Muscle layer of colon (tissue), 2 donors: ENCODE data around the gene DTNA.
A peak's percentile ranks its signal among the peaks of the same experiment; 100 is the strongest.

Source experiments
- H3K27ac ChIP-seq: one replicate; pipeline ENCODE4 v1.7.0; 2013; ENCODE audit warnings: low read depth, mild to moderate bottlenecking, low read length, moderate library complexity
- H3K27me3 ChIP-seq, 2 donors: one replicate each; pipeline ENCODE4 v1.7.0; 2013; ENCODE audit warnings: low read length in 2 of 2, mild to moderate bottlenecking in 2 of 2; ENCODE audit not compliant: insufficient read depth in 2 of 2, control insufficient read depth in 1 of 2
- H3K36me3 ChIP-seq: one replicate; pipeline ENCODE4 v1.7.0; 2013; ENCODE audit warnings: mild to moderate bottlenecking, low read length; ENCODE audit not compliant: insufficient read depth
- H3K4me1 ChIP-seq: one replicate; pipeline ENCODE4 v1.7.0; 2013; ENCODE audit warnings: mild to moderate bottlenecking, low read length; ENCODE audit not compliant: insufficient read depth
- H3K4me3 ChIP-seq, 2 donors: one replicate each; pipeline ENCODE4 v1.7.0; 2013; ENCODE audit warnings: low read length in 2 of 2, low read depth in 1 of 2, mild to moderate bottlenecking in 1 of 2, moderate library complexity in 1 of 2
- H3K9ac ChIP-seq: one replicate; pipeline ENCODE4 v1.7.0; 2013; ENCODE audit warnings: low read length
- H3K9me3 ChIP-seq: one replicate; pipeline ENCODE4 v1.7.0; 2013; ENCODE audit warnings: mild to moderate bottlenecking, low read length
- donor health status: abdominal sarcoma.
- donor health status: Adenocarcinoma of cecum.

The DTNA gene

DNA sequence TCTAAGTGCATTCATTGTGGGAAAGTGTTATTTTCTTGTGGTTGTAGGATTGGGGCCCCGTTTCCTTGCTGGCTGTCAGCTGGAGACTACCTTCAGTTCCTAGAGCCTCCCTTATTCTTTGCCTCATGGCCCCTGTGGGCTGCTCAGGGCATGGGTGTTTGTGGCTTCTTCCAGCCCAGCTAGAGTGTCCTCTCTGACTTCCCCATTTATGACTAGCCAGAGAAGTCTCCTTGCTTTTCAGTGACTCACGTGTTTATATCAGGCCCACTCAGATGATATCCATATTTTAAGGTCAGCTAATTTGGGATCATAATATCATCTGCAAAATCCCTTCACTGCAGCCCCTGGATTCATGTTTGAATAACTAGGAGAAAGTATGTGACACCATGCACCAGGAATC is 62.8 kb downstream of the DTNA start:
- H3K4me1 ChIP-seq: peaks cover 22% of the 10 kb centered on the region
- no peaks in the 10 kb centered on the region for H3K9me3 ChIP-seq
- H3K36me3 ChIP-seq: peaks cover 4% of the 10 kb centered on the region
- H3K27ac ChIP-seq: peak overlapping the region; percentile 39
- H3K9ac ChIP-seq: no peak overlapping the region
- H3K27me3 ChIP-seq: no peaks in the 10 kb centered on the region
- no peak overlapping the region for H3K4me3 ChIP-seq

DNA sequence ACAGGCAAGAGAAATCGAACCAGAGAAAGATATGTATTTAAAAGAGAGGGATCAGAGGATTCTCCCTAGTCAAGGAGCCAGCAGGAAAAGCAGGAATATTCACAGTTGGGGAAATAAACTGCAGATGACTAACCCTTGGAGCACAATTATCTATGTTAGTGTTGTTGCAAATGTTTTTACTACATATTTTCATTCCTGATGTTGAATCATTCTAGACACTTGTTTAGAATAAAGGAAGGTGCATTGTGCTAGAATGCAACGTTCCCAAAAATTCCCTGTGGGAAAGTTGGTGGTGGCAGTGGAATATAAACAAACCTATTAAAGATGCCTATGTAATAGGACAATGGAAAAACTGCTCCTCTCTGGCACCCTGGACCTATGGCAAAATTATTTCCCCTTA is 63.3 kb downstream of the DTNA start:
- Histone ChIP-seq H3K4me3 (no peak overlapping the region), H3K36me3 (no peaks in the 10 kb centered on the region), H3K9ac (no peak overlapping the region), H3K9me3 (no peaks in the 10 kb centered on the region), H3K4me1 (peaks cover 22% of the 10 kb centered on the region), H3K27me3 (no peaks in the 10 kb centered on the region), H3K27ac (peak overlapping the region; percentile 41)

DNA sequence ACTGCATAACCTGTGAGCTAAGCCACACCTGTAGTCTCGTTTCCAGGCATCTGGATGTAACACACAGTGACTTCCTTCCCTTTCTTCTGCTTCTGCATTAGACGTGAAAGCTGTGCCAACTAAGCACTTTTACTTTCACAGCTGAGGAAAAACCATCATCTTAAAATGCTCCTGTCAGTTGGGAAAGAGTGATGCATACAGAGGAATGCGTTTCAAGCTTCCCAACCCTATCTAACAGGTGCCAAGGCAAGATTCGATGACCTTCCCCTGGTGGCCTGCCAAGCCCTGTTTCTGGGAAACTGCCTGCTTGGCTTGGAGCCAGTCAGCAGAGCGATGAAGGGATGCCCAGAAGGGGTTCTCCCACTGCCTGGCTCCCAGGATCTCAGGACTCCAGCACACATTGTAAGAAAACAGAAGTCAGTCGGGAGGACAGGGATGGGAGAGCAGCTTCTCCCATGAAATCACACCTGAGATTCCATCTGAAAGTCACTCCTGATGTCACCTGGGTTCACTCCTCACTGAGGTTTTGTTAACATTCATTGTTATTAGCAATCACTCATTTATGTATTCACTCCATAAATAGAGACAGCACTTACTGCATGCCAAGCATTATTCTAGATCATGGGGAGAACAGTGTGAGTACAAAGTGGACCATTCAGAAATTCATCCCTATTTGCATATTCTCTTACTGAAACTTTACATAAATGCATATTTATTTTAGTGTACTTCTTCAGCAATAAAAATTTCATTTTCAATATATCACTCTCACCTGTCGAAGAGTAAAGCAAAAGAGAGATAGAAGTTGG is 64.1 kb downstream of the DTNA start:
- peak overlapping the region; percentile 41 for H3K27ac ChIP-seq
- no peak overlapping the region for H3K9ac ChIP-seq
- peaks cover 22% of the 10 kb centered on the region for H3K4me1 ChIP-seq
- H3K9me3 ChIP-seq: no peaks in the 10 kb centered on the region
- H3K4me3 ChIP-seq: no peak overlapping the region
- no peaks in the 10 kb centered on the region for H3K27me3 ChIP-seq
- no peaks in the 10 kb centered on the region for H3K36me3 ChIP-seq

DNA sequence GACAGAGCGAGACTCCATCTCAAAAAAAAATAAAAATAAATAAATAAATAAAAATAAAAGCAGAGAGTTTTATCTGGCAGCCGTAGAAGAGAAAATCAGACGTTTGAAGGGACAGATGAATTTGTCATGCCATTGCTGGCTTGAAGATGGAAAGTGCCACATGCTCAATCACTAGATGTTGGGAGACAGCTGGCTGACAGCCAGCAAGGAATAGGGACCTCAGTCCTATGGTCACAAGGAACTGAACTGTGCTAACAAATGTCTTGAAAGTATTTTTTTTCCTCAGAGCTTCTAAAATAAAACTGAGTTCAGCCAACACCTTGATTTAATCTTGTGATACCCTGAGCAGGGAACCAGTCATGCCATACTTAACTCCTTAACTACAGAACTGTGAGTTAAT is 65.4 kb downstream of the DTNA start:
- H3K4me1 ChIP-seq: peaks cover 22% of the 10 kb centered on the region
- no peak overlapping the region for H3K9ac ChIP-seq
- no peaks in the 10 kb centered on the region for H3K27me3 ChIP-seq
- H3K4me3 ChIP-seq: no peak overlapping the region
- H3K27ac ChIP-seq: no peak overlapping the region
- no peaks in the 10 kb centered on the region for H3K36me3 ChIP-seq
- no peaks in the 10 kb centered on the region for H3K9me3 ChIP-seq

DNA sequence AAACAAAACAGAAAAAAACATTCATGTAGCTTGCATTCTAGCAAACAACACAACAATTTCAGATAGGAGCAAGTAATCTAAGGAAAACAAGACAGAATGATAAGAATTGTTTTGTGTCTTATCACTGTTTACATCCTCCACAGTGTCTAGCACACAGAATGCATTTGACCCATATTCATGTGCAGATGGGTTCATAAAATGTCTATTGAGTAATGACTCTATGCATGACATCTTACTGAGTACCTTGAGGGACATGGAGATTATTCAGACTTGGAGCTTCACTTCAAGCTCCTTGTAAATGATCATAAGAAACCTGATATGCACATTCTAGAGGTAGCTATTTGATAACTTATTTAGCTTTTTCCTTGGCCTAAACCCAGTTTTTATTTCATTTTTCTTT is 69.0 kb downstream of the DTNA start:
- Histone ChIP-seq H3K27ac (no peak overlapping the region), H3K9ac (no peak overlapping the region), H3K4me3 (no peak overlapping the region), H3K4me1 (peaks cover 13% of the 10 kb centered on the region), H3K9me3 (no peaks in the 10 kb centered on the region), H3K27me3 (no peaks in the 10 kb centered on the region), H3K36me3 (no peaks in the 10 kb centered on the region)

DNA sequence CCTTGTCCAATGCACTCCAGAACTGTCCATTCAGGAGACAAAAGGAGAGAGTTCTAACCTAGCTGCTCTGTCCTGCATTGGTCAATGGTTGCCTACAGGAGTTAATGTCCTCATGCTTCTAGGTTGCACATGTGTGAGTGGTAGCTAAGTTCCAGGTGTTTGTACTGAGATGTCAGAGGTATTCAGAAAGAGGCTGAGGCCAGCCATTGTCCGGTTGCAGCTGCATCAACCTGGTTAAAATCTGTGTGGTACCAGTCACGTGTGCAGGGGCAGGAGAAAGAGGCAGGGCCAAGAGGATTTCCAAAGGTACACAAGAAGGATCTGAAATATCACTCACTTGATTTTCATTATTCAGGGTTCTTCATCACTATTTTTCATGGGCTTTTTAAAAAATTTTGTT is 70.8 kb downstream of the DTNA start:
- H3K9ac ChIP-seq: no peak overlapping the region
- no peak overlapping the region for H3K27ac ChIP-seq
- H3K36me3 ChIP-seq: no peaks in the 10 kb centered on the region
- no peaks in the 10 kb centered on the region for H3K27me3 ChIP-seq
- no peak overlapping the region for H3K4me3 ChIP-seq
- peaks cover 11% of the 10 kb centered on the region for H3K4me1 ChIP-seq
- H3K9me3 ChIP-seq: no peaks in the 10 kb centered on the region

DNA sequence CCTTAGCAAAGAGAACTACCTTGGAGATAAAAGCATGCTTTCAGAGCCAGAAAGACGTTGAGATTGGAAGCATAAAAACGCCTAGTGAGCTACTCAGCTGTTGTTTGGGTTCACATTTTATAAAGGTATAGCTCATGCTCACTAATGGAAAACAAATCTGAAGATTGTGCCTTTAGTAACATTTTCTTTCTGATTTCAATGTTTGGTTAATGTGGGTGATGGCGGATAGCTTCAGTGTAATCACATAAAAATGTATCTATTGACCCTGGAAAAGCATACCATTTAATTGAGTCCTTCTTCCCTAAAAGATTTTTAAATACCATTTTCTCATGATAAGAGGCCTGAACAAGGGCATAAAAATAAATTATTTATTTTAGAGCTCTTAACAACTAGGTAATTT is 73.4 kb downstream of the DTNA start:
- no peaks in the 10 kb centered on the region for H3K36me3 ChIP-seq
- no peak overlapping the region for H3K27ac ChIP-seq
- no peak overlapping the region for H3K9ac ChIP-seq
- H3K27me3 ChIP-seq: no peaks in the 10 kb centered on the region
- no peaks in the 10 kb centered on the region for H3K9me3 ChIP-seq
- peaks cover 11% of the 10 kb centered on the region for H3K4me1 ChIP-seq
- H3K4me3 ChIP-seq: no peak overlapping the region

DNA sequence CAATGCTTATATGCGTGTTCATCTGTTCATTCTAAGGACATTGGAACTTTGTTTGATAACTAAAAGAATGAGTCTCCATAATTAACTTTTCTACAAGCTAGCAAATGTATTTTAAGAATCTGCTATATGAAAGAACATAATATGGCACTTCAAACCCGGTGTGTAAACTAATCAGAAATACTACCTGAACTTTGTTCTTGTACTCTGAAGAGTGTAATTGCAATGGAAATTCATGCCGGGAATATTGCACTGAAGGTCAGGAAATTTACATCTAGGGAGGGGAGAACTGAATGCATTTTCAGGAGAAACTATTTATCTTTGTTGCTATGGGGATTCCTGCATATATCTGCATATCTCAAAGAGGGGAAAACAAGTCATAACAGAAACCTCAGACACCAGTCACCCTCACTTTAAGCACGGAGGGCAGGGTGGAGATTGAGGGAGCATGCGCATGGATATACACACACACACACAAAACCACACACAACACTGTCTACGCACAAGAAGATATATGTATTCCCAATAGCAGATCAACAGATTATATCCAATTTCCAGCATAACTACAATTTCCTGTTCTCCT is 76.2 kb downstream of the DTNA start:
- peaks cover 11% of the 10 kb centered on the region for H3K4me1 ChIP-seq
- no peak overlapping the region for H3K9ac ChIP-seq
- H3K27me3 ChIP-seq: no peaks in the 10 kb centered on the region
- H3K4me3 ChIP-seq: no peak overlapping the region
- H3K27ac ChIP-seq: no peak overlapping the region
- H3K9me3 ChIP-seq: no peaks in the 10 kb centered on the region
- no peaks in the 10 kb centered on the region for H3K36me3 ChIP-seq

DNA sequence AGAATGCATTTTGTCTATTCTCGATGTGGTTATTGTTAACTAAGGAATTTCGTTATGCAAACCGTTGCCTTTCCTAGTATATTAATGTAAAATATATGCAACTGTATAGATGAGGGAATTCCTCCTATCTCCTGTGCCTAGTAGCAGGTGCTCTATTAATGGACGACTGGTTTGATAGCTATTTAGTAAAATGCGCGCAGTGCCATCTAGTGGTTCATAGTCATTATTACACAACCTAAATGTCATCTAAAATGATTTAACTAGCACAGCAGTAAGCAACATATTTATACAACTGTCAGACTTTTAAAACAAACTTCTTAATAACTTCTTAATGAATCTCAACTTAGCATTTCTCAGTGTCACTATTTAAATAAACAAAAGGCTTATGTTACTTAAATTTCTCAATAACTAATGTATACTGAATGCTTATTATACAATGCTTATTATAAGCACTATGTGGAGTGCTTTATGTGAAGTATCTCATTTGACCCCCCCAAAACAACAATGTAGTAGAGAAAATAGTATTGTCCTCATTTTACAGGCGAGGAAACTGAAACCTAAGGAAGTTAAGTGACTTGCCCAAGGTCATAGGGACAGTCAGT is 77.9 kb downstream of the DTNA start:
- Histone ChIP-seq H3K36me3 (no peaks in the 10 kb centered on the region), H3K9me3 (no peaks in the 10 kb centered on the region), H3K9ac (no peak overlapping the region), H3K27me3 (no peaks in the 10 kb centered on the region), H3K4me1 (peaks cover 5% of the 10 kb centered on the region), H3K4me3 (no peak overlapping the region), H3K27ac (no peak overlapping the region)

DNA sequence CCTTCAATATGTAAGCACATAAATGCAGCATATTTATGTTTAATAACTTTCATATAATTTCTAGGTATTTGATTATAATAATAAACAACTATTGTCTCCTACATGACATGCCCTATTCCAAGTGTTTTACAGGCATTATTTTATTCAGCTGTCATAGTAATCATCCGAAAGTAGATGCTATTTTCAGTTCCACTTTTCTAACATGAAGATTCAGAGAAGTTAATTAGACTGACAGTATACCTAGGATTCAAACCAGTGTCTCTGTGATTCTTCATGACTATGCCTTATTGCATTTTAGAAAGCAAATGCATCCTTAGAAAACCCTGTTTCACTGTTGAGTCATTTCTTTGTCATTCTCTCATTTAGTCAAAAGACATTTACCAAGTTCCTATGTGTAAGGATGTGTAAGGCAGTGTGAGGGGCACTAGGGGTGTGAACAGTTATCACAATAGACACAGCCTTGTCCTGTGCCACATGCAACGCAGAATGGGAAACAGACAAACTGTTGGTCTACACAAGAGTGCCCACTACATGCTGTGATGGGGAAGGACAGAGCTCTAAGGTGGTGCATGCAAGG is 79.8 kb downstream of the DTNA start:
- no peak overlapping the region for H3K9ac ChIP-seq
- H3K9me3 ChIP-seq: no peaks in the 10 kb centered on the region
- peaks cover 3% of the 10 kb centered on the region for H3K4me1 ChIP-seq
- no peaks in the 10 kb centered on the region for H3K27me3 ChIP-seq
- no peaks in the 10 kb centered on the region for H3K36me3 ChIP-seq
- no peak overlapping the region for H3K4me3 ChIP-seq
- H3K27ac ChIP-seq: no peak overlapping the region

DNA sequence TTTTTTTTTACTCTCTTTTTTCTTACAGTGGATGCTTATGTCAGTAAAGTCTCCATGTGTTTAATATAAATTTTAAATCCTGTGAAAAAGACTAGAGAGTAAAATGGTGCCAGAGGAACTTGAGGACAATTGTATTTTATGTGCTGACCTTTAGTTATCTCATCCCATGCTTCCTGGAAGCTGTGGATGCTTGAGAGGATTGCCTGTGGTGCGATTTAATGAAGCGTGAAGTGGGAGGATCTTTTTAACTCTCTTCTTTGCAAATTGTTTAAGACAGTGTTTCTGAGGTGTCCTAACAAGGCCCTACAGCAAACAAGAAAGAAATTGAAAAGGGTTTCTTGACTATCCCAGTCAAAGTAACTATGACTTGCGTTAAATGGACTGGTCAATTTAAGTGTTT is 84.2 kb downstream of the DTNA start:
- H3K27ac ChIP-seq: no peak overlapping the region
- no peak overlapping the region for H3K4me3 ChIP-seq
- H3K27me3 ChIP-seq: no peaks in the 10 kb centered on the region
- no peak overlapping the region for H3K9ac ChIP-seq
- H3K36me3 ChIP-seq: no peaks in the 10 kb centered on the region
- no peaks in the 10 kb centered on the region for H3K9me3 ChIP-seq
- H3K4me1 ChIP-seq: peaks cover 14% of the 10 kb centered on the region
